ENCODE results near the gene CAB39.

- TF ChIP-seq EZH2 (IDR thresholded peaks at IDR 0.05; ENCODE audit: low read depth): no peak
- TF ChIP-seq CTCF (conservative IDR thresholded peaks at IDR 0.05): no peak
Measured at GRCh38 chr2:230825354-230825753, 112.7 kb downstream of the CAB39 start.

Measured in PC-9 (cell line).